Adrenal gland (tissue), 5 donors: ENCODE data around the gene TYMP.

Experiments
- POLR2A ChIP-seq, 2 donors: fragments of 450-650 bp; IDR thresholded peaks; one replicate each; pipeline ENCODE4 v1.6.1; 2017; ENCODE audit warnings: antibody characterized with exemption in 2 of 2, mild to moderate bottlenecking in 2 of 2, moderate library complexity in 1 of 2
- TF ChIP-seq, protein P1 (sequence below), 6 experiments: fragments of 450-650 bp in 4 of 6; fragments of 200-600 bp in 2 of 6; sonication (generic) in 1 of 6; IDR thresholded peaks; 1 replicate in 5 of 6; 2 replicates in 1 of 6; pipeline versions ENCODE4 v1.5.1 to v1.8.0; 2016 to 2021; ENCODE audit warnings: antibody characterized with exemption in 6 of 6, mild to moderate bottlenecking in 2 of 6, moderate library complexity in 1 of 6
- donor health status: DM: no; HTN: no; CAD: no.

- TF ChIP-seq, protein P1, sequence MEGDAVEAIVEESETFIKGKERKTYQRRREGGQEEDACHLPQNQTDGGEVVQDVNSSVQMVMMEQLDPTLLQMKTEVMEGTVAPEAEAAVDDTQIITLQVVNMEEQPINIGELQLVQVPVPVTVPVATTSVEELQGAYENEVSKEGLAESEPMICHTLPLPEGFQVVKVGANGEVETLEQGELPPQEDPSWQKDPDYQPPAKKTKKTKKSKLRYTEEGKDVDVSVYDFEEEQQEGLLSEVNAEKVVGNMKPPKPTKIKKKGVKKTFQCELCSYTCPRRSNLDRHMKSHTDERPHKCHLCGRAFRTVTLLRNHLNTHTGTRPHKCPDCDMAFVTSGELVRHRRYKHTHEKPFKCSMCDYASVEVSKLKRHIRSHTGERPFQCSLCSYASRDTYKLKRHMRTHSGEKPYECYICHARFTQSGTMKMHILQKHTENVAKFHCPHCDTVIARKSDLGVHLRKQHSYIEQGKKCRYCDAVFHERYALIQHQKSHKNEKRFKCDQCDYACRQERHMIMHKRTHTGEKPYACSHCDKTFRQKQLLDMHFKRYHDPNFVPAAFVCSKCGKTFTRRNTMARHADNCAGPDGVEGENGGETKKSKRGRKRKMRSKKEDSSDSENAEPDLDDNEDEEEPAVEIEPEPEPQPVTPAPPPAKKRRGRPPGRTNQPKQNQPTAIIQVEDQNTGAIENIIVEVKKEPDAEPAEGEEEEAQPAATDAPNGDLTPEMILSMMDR (IDR thresholded peaks at IDR 0.05), result no peak
- TF ChIP-seq POLR2A (IDR thresholded peaks at IDR 0.05), result no peak
These were observed 356 bp downstream of the TYMP start for GRCh38 chr22:50529416-50529896.
